D721Med (cell line): Measurements from ENCODE around the gene ALOX12B.
"Not testable (repeated sequence)": the region's sequence is repeated elsewhere in the genome, so short reads cannot be mapped to it uniquely, and the experiment has no call there.

Experiments used
- DNase-seq: peaks from one replicate; pipeline ENCODE4 v3.0.0; 2011; ENCODE audit warnings: low spot score; ENCODE audit not compliant: insufficient read length
- FAIRE-seq: peaks from 2 replicates; lab custom pipeline; 2011; peaks lifted over from hg19 to GRCh38; lab: Jason Lieb, UNC
- TF ChIP-seq, protein P1 (sequence below): IDR thresholded peaks from 2 replicates; pipeline ENCODE4 v1.5.1; 2012; ENCODE audit warnings: mild to moderate bottlenecking, control low read depth; ENCODE audit not compliant: insufficient read depth; ENCODE audit errors: missing control alignments

Gene ALOX12B

DNA sequence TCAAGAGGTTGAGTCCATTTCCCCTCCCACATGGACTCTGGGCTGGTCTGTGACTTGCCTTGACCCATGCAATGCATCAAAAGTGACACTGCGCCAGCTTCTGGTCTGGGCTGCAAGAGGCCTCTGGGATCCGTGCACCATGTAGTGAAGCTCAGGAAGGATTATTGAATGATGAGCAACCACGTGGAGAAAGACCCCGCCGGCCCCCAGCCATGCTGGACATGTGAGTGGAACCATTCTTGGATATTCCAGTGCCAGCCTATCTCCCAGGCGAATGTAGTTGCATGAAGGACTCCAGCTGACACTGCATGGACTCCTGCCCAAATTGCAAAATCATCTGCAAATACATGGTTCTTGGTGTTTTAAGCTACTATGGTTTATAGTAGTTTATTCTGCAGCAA, 56.3 kb downstream of the ALOX12B start:
- TF ChIP-seq, protein P1, sequence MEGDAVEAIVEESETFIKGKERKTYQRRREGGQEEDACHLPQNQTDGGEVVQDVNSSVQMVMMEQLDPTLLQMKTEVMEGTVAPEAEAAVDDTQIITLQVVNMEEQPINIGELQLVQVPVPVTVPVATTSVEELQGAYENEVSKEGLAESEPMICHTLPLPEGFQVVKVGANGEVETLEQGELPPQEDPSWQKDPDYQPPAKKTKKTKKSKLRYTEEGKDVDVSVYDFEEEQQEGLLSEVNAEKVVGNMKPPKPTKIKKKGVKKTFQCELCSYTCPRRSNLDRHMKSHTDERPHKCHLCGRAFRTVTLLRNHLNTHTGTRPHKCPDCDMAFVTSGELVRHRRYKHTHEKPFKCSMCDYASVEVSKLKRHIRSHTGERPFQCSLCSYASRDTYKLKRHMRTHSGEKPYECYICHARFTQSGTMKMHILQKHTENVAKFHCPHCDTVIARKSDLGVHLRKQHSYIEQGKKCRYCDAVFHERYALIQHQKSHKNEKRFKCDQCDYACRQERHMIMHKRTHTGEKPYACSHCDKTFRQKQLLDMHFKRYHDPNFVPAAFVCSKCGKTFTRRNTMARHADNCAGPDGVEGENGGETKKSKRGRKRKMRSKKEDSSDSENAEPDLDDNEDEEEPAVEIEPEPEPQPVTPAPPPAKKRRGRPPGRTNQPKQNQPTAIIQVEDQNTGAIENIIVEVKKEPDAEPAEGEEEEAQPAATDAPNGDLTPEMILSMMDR = no peak
- DNase-seq (no peak), FAIRE-seq (no peak)

DNA sequence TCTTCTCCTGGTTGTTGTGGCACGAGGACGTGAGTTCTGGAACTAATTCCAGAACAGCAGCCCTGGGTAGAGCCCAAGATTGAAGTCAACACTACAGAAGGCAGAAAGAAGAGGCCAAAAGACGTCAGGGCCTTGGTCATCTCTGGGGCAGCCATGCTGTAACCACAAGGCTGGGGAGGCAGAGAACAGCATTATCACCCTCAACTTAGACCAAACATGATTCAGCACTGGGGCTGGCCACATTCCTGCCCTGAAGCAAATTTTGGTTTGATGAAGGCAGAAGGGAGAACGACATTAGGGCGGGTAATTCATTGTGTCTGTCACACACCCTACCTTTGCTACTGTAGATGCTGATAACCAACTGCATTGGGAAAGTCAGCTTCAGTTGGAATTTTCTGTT, 58.4 kb downstream of the ALOX12B start:
- no peak for DNase-seq
- no peak for FAIRE-seq

DNA sequence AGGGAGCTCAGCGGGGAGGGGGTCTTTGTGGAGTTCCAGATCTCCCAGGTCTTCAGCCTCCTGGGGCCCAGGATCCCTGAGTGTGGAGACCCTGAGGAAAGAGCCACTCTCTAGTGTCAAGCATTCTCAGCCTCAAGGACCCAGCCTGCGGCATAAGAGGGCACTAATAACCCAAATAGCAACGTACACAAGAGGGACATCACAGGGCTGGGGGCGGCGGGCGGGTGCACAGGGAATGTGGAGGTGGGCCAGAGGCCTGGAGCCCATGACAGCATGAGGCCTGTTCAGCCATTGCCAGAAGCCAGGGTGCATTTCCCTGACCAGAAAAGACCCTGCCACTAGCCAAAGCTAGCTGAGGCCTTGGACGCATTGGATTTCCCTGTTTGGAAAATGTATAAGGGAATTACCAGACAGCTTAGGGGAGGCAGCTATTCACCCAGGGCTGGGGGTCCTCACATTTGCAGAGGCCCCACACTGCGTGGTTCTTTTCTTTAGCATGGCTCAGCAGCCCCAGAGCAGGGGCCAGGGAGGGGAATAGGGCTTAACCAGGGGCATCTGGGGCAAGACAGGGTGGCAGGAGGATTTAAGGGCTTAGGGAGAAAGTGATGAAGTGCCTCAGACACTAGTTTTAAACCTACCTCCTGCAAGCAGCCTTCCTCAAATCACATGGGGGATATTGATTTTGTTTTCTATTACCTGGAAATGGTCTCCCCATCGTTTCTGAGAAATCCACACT, 62.2 kb downstream of the ALOX12B start:
- TF ChIP-seq, protein P1 = no peak
- FAIRE-seq (no peak), DNase-seq (no peak)

More for the DNA sequence above, 58.4 kb downstream of the ALOX12B start:
- TF ChIP-seq, protein P1 = no peak

DNA sequence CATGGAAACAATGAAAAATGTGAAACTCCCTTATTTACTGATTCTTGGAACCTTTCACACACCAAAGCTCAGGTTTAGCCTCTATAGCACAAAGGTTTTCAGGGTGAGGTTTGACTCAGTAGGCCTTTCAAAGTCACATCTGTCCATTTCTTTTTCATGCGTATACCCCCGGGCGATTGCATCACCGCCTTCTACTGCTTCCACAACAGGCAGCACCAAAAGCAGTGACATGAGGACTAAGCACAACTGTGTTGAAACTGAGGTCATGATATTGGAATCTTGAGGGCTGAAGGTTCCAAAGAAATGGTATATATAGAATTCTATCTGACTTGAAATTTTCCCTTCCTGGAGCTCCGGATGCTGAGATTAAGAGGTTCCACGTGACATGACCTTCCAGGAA, 63.4 kb downstream of the ALOX12B start:
- not testable (repeated sequence) for FAIRE-seq, DNase-seq
